Activated T-cell treated with anti-CD3 and anti-CD28 coated beads, Interleukin-2, amount 50 U/mL, for 48 hours (primary cell): Measurements from ENCODE around the gene CCDC18.
A peak's percentile ranks its signal among the peaks of the same experiment; 100 is the strongest.
"Not testable (repeated sequence)": the region's sequence is repeated elsewhere in the genome, so short reads cannot be mapped to it uniquely, and the experiment has no call there.

Experiments
- DNase-seq, 2 experiments: peaks; one replicate each; pipeline ENCODE4 v3.0.0-alpha.2; 2020

The CCDC18 gene

DNA sequence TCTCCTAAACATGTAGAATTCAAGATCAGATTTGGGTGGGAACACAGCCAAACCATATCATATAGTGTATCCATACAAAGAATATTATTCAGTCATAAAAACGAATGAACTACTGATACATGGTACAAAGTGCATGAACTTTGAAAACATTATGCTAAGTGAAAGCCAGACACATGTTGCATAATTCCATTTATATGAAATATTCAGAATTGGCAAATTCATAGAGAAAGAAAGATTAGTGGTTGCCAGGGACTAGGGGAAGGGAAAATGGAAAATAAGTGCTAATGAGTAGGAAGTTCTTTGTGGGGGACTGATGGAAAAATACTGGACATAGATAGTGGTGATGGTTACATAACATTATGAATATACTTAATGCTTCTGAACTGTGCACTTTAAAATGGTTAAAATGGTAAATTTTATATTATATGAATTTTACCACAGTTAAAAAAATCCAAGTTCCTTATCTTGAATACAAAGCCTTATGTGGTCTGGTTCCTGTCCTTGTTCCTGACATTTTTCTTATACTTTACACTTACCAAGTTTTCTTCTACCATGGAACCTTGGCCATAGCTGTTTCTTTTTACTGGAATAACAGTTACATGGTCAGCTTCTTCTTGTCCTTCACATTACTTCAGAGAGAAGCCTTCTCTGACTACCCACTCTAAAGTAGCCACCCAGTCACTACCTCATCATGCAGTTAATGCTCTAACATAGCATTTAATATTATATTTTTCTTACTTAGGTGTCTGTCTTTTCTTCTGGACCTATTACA, 64.0 kb downstream of the CCDC18 start:
- no peak for DNase-seq

DNA sequence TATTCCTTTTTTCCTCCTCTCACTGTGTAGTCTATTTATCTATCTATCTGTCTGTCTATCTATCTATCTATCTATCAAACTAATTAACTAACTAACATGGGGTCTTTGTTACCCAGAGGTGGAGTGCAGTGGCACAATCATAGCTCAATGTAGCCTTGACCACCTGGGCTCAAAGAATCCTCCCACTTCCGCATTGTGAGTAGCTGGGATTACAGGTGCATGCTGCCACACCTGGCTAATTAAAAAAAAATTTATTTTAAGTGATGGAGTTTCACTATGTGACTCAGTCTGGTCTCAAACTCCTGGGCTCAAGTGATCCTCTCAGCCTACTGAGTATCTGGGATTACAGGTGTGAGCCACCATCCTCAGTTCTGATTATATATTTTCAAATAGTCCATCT, 71.4 kb downstream of the CCDC18 start:
- DNase-seq = no peak

- no peak for DNase-seq
Measured at GRCh38 chr1:93252598-93252997, 72.1 kb downstream of the CCDC18 start.

DNA sequence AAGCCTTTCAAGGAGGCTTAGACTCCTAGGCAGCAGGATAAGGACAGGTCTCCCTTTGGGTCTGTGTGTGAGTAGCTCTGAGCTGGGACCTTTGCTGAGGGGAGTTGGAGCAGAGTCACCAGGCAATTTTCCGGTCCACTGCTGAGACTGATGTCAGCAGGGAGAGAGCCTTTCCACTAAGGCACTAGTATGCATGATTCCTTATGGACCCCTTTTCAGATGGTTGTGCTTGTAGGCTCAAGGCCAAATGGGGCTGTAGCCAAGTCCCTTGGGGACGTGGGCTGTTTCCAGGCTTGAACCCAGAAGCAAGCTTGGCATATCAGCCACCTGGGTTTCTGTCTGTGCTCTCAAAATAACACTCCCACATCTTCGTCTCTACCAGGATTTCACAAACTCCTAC, 73.0 kb downstream of the CCDC18 start:
- DNase-seq = no peak

DNA sequence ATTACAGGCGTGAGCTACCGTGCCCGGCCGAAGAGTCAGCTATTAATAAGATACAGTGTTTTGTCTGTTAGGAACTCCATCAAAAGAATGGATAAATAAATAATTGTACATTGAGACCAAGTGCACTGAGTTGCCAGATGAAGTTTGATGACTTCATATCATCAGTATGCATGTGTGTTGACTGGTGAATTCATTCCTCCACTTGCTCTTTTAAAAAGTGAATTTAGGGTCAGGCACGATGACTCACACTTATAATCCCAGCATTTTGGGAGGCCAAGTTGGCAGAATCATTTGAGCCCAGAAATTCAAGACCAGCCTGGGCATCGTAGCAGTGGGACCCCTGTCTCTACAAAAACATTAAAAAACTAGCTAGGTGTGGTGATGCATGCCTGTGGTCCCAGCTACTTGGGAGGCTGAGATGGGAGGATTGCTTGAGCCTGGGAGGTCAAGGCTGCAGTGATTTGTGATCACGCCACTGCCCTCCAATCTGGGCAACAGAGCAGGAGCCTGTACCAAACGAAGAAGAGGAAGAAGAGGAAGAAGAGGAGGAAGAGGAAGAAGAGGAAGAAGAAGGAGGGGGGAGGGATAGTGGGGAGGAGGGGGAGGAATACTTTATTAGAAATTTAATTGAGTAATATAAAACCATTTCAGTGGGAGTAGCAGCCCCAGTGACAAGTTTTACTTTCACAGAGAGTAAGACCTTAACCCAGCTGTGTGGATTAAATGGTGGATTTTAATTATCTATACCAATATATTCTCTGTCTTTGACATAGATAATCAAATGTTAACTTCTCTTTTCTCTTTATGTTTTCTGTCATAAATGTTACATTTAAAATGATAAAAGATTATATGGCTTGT, 74.9 kb downstream of the CCDC18 start:
- DNase-seq = no peak

DNA sequence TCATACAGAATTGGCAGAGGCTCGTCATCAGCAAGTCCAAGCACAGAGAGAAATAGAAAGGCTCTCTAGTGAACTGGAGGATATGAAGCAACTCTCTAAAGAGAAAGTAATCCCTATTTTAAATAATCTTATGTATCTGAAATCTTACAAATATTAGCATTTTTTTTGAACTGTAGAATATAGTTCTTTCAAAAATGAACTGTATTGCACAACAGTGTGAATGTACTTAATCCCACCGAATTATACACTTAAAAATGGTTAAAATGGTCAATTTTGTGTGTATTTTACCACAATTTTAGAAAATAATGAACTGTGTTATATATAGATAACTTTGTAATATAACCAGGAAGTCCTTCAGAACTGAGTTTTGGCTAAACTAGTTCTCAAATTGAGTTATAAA, 75.9 kb downstream of the CCDC18 start:
- DNase-seq = no peak

GRCh38 chr1:93257889-93258288, 77.4 kb downstream of the CCDC18 start:
- no peak for DNase-seq

- DNase-seq = not testable (repeated sequence)
Measured at GRCh38 chr1:93260726-93261125, 80.2 kb downstream of the CCDC18 start.

- no peak for DNase-seq
Measured at GRCh38 chr1:93262645-93263044, 82.1 kb downstream of the CCDC18 start.

GRCh38 chr1:93268888-93269287, 88.4 kb downstream of the CCDC18 start:
- not testable (repeated sequence) for DNase-seq

GRCh38 chr1:93275262-93275633, 94.7 kb downstream of the CCDC18 start:
- not testable (repeated sequence) for DNase-seq

DNA sequence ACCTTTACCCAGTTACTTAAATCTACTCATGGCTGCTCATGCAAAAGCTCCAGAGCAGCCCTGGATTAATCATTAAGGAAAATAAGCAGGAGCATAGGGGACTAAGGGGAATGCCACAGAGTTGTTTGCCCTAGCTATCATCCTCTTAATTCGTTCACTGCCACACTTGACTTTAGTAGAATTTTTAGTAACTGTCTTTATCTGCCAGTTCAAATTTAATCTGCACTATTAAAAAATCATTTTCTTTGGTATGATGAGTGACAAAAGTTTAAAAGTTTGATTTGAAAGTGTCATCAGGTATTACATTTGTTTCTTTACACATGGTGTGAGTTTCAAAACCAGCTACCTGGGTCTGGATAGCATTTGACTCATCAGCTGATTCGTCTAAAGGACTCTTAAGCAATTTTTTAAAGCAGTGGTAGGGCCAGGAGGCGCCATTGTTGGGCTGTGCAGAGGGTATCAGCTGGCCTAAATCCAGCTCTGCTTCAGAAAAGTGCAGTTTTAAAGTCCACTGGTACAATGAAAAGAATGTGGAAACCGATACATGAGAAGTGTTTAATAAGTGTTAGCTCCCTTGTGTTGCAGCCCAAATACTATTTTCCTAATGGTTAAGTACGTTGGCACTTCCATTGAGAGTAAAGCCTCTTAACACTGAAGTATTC, 95.2 kb downstream of the CCDC18 start:
- DNase-seq = no peak

DNA sequence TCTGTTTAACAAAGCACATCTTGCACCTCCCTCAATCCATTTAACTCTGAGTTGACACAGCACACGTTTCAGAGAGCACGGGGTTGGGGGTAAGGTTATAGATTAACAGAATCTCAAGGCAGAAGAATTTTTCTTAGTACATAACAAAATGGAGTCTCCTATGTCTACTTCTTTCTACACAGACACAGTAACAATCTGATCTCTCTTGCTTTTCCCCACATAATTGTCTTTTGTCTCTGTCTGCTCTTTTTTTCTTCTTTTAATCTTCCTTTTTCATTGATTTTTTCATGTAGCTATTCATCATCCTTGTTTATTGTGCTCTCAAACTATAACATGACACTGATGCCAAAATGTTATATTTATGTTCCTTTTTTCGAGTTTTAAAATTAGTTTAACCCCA, 97.0 kb downstream of the CCDC18 start:
- not testable (repeated sequence) for DNase-seq

DNA sequence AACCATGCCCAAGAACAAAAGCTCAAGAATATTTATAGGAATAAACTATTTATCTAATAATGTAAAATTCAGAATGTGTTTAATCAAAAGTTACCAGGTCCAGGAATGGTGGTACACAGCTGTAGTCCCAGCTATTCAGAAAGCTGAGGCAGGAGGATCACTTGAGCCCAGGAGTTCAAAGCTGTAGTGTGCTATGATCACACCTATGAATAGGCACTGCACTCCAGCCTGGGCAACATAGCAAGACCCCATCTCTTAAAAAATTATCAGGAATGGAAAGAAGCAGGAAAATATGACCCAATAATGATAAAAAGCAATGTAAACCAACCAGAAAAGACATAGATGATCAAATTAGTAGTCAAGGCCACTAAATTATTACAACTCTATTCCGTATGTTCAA, 103.0 kb downstream of the CCDC18 start:
- DNase-seq = no peak

DNA sequence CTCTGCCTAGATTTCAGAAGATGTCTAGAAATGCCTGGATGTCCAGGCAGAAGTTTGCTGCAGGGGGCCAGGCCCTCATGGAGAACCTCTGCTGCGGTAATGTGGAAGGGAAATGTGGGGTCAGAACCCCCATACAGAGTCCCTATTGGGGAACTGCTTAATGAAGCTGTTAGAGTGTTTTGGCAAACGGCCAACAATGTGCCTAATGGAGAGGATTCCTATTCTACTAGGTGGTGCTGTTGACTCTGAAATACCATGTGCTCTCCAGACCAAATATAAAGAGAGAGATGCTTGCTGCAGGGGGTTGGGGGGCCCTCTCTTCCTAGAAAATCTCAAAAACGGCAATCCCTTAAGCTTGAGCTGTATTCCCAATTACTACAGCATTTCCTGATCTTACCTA, 108.0 kb downstream of the CCDC18 start:
- no peak for DNase-seq

DNA sequence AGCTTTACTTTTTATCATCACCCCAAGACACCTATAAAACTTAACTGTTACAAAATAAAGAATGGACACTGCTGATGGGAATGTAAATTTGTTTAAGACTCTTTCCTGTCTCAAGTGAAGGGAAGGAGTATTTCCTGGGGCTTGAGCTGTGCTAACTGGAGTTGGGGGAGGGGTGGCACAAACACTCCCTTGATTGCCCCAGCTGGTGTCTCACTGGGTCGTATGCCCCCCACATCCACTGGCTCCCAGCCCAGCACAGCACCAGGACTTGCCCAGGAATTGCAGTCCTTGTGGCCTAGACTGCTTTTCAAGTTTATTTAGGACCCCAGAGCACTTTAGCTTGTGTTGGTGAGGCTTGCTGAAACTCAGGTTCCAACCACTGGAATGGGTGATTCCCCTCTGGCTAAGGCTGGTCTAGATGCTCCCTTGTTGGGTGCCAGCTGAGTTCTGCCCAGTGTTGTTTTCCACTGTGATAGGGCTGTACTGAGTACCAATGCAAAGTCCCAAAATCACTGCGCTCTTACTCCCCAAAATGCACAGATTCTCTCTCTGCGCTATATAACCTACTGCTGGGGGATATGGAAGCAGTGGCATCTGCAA, 116.1 kb downstream of the CCDC18 start:
- no peak for DNase-seq

DNA sequence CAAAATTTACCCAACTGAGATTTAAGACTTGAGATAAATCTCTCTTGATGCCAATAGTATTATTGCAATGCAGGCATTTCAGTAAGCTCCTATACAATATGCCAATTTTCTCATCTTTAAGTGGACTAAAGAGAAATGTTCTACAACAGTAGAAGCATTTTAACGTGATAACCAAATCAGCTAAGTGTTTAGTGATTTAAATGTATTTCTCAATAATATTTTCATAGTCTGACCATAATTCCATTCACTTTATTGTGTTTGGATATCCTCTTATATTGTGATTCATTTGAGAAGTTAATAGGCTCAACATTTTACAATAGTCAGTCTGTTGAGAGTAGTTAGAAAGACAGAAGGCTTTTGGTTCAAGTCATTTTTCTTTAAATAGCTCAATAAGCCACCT, 120.6 kb downstream of the CCDC18 start:
- DNase-seq = no peak

- no peak for DNase-seq
Measured at GRCh38 chr1:93302078-93302477, 121.6 kb downstream of the CCDC18 start.

DNA sequence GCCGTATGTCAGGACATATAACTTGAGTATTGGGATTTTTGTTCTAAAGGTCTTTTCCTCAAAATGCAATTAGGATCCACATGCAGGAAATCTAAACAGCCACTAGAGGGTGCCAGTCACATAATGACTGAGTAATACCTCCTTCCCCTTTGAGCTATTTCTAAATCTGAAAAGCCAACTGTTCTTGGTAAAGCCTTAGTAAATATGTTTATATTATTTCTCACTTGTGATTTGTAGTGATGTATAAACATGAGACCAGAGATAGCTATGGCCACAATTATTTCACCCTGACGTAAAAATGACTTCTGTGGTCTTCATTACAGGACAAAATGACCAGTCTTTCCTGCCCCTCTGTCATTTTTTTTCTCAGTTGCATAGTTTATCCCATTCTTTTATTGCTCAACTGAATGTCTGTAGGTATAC, 124.2 kb downstream of the CCDC18 start:
- peak in 1 of 2 experiments; percentile 23 for DNase-seq

DNA sequence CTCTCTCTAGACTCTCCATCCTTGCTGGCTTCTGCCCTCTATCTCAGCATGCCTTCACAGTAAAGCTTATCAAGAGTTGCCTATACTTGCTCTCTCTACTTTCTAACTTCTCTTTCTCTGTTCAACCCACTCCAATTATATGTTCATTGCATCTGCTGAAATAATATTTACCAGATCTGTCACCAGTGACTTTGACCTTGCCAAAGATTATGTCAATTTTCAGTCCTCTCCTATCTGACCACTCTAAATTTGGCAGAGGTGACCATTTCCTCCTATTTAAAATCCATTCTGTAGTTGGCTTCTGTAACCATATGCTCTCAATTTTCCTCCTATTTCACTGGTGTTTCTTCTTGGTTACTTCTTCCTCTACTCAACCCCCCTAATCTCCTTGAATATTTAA, 126.4 kb downstream of the CCDC18 start:
- no peak for DNase-seq

GRCh38 chr1:93313026-93313425, 132.5 kb downstream of the CCDC18 start:
- DNase-seq = no peak

DNA sequence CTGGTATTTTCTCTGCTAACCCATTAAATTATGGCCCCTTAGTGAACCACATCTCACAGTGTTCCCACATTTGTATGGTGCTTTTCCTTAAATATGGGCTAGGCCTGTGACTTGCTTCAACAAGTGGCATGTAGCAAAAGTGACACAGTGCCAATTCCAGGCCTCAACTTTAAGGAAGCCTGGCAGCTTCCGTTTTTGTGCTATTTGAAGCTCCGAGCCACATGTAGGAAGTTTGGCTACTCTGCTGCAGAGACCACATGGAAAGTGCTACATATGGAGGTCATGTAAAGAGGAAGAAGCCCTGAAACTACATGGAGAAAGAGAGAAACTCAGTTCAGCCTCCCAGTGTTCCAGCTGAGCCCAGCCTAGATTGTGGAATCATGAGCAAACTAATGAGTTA, 136.7 kb downstream of the CCDC18 start:
- no peak for DNase-seq

- DNase-seq = no peak
Measured at GRCh38 chr1:93317943-93318342, 137.4 kb downstream of the CCDC18 start.
